ENCODE measurements around the gene BORCS8.

- no peak for TF ChIP-seq CTCF (IDR thresholded peaks at IDR 0.05)
- no peak for TF ChIP-seq EP300 (IDR thresholded peaks at IDR 0.05)
Measured at GRCh38 chr19:19238126-19238894, 46.4 kb upstream of the BORCS8 start.

Measured in tibial nerve (tissue), 4 donors.